ENCODE results near the gene FGD4. TPM values are rescaled to one million over a fixed set of nuclear protein-coding genes. Genes with fewer than 3 reads are reported as not detected.
"Not testable (repeated sequence)": the region's sequence is repeated elsewhere in the genome, so short reads cannot be mapped to it uniquely, and the experiment has no call there.

The FGD4 gene
- polyA plus RNA-seq, 3 donors = 16.1 to 18.8 (median 16.3) TPM

GRCh38 chr12:32548691-32549281, 149.4 kb downstream of the FGD4 start:
- DNase-seq (ENCODE audit: low read depth in 3 of 3, low spot score in 2 of 3) = no peak

DNA sequence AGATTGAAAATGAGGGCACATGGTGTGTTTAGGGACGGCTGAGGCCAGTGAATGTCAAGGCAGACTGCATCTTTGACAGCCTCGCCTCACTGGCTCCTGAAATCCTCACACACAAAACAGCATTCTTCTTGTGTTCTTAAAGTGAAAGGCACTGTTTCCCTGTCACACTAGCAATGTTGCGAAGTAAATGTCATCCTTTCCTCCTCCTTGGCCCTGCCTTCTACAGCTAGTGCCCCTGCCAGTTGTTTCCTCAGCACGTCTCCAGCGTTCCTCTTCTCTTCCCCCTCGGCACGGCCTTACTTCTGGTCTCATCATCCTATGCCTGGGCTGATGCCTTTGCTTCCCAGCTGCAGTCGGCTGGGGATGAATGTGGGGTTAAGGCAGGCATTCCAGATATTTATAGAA, 150.3 kb downstream of the FGD4 start:
- DNase-seq (ENCODE audit: low read depth in 3 of 3, low spot score in 2 of 3) = no peak

GRCh38 chr12:32551058-32551457, 151.7 kb downstream of the FGD4 start:
- no peak for DNase-seq (ENCODE audit: low read depth in 3 of 3, low spot score in 2 of 3)

DNA sequence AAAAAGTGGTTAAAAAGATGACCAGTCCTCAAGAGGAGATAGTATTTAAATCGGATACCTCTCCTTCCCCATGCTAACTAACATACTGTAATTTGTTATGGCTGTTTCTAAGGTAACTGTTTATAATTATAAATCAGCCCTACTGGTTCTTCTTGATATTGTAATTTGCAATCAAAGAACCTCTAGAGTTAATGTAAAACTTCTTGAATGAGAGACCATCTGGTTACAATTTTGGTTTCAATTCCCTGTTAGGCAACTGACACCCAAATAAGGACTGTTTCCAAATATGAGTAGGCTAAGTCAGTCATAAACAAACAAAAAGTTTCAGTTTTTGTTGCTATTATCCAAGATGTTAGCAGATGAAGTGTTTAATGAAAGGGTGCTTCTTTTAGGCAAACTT, 159.5 kb downstream of the FGD4 start:
- no peak for DNase-seq (ENCODE audit: low read depth in 3 of 3, low spot score in 2 of 3)

DNA sequence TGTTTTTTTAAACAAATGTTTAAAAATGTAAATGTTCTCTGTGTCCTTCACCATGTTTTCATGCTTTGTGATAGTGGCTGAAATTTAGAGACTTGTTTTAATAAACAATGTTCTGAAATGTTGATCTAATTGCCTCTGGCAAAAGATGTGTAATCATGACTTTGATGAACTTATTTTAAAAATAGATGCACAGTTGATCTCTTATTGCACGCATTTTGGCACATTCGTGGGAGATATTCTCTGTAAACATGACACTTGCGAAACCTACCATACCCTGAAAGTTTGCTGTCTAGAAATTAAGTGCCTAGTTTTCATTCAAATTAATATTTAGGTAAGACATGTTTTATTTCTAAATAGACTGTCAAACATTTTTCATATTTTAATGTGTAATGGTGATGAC, 160.1 kb downstream of the FGD4 start:
- DNase-seq (ENCODE audit: low read depth in 3 of 3, low spot score in 2 of 3) = no peak

GRCh38 chr12:32560520-32560919, 161.2 kb downstream of the FGD4 start:
- no peak for DNase-seq (ENCODE audit: low read depth in 3 of 3, low spot score in 2 of 3)

DNA sequence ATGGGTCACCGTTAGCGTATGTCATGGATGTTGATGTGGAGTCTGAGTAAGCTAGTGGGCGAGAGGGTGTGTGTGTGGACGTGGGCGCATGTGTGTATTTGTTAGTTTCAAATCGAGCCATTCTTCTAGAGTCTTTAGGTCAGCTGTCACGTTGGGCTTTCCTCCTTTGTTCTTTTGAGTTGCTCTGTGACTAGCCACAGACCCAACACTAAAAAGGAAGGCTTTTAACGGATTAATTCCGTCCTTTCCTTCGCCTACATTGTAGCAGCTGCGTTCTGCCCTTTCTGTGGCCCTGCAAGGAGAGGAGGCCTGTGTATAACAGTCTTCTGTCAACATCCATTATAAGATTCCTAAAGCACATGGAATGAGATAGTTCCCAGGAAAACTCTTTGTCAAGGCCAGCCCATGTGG, 162.6 kb downstream of the FGD4 start:
- no peak for DNase-seq (ENCODE audit: low read depth in 3 of 3, low spot score in 2 of 3)

GRCh38 chr12:32562413-32562812, 163.1 kb downstream of the FGD4 start:
- DNase-seq (ENCODE audit: low read depth in 3 of 3, low spot score in 2 of 3) = not testable (repeated sequence)

- no peak for DNase-seq (ENCODE audit: low read depth in 3 of 3, low spot score in 2 of 3)
Observed at GRCh38 chr12:32566663-32567295, 167.4 kb downstream of the FGD4 start.

- no peak for DNase-seq (ENCODE audit: low read depth in 3 of 3, low spot score in 2 of 3)
Observed at GRCh38 chr12:32567296-32567674, 167.9 kb downstream of the FGD4 start.

DNA sequence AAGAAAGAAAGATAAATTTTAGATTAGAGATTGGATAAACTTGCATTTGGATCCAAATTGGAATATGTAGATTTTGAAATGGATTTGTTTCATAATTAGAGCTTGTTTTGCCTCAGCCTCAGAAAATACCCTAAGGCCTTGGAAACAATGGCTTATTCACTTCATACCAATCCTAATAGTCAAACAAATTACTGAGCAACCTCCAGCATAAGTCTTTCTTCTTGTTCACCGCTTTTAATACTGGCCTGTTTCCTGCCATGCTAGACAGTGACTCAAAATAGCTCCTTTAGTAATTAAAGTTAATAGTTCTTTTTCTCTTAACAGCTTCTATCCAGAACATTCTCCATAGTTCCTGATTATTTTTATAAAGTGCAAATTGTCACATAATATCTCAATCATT, 168.9 kb downstream of the FGD4 start:
- DNase-seq (ENCODE audit: low read depth in 3 of 3, low spot score in 2 of 3) = no peak

DNA sequence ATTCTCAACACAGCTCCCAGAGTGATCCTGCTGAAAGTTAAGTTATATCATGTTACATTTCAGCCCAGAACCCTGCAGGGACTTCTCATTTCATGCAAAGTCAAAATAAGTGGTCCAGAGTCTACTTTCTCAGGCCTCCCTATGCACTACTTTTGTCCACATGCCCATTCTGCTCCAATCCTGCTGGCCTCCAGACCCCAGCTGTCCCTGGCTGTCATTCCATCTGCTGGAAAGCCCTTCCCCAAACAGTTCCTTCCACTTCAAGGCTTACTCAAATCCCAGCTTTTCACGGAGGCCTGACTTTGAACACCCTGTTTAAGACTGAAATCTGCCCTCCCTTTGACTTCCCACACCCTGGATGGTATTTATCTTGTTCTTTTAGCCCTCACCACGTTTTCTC, 169.9 kb downstream of the FGD4 start:
- no peak for DNase-seq (ENCODE audit: low read depth in 3 of 3, low spot score in 2 of 3)

DNA sequence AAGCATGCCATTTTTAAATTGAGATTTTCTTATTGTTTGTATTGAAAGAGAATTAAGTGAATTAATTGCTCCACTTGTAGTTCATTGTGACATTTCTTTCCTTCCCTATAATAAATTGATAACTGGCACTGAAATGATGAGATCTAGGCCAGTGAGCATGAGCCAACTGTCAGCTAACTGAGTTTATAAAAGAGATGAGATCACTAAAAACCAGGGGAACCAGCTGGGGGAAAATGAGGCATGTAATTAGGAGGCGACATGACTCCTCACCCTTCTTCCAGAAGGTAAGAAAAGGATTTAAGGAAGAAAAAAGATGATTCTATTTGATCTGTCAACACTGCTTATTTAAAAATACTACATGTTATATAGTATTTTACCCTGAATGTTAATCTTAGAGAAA, 175.2 kb downstream of the FGD4 start:
- no peak for DNase-seq (ENCODE audit: low read depth in 3 of 3, low spot score in 2 of 3)

- no peak for DNase-seq (ENCODE audit: low read depth in 3 of 3, low spot score in 2 of 3)
Observed at GRCh38 chr12:32577328-32577727, 178.0 kb downstream of the FGD4 start.

DNA sequence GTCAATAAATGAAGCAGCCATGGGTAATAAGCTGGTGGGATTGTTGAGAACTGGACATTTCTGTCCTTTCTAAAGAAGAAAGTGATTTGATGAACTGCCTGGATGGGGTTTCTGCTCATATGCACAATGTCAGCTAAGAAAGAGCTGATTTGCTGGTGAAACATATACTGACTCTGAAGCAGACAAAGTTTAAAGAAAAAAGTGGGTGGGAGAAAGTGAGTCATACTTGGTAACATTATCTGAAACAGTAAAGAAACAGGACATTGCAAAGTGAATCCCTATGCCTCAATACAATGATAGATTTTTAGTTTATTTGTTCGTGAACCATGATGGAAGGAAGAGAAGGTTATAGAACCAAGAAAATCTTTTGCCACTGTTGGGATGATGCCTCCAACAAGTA, 184.2 kb downstream of the FGD4 start:
- no peak for DNase-seq (ENCODE audit: low read depth in 3 of 3, low spot score in 2 of 3)

GRCh38 chr12:32585680-32586079, 186.3 kb downstream of the FGD4 start:
- no peak for DNase-seq (ENCODE audit: low read depth in 3 of 3, low spot score in 2 of 3)

DNA sequence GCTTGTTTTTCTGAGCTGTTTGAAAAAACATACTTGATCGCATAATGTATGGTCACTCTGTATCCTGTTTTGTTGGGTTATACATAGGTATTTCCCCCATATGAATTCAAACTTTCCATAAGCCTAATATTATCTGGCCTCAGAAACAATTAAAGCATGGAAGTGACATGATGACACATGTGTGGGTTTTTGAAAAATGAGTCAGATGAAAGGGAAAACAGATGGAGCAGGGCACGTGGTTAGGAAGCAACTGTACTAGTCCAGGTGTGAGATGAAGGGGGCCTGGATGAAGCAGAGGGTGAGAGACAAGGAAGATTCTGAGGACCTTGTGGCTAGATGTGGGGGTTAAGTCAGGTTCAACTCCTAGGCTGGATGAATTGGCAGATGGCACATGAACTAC, 187.0 kb downstream of the FGD4 start:
- no peak for DNase-seq (ENCODE audit: low read depth in 3 of 3, low spot score in 2 of 3)

- DNase-seq (ENCODE audit: low read depth in 3 of 3, low spot score in 2 of 3) = no peak
Observed at GRCh38 chr12:32587581-32588495, 188.5 kb downstream of the FGD4 start.

GRCh38 chr12:32588604-32589003, 189.2 kb downstream of the FGD4 start:
- no peak for DNase-seq (ENCODE audit: low read depth in 3 of 3, low spot score in 2 of 3)

GRCh38 chr12:32589165-32589865, 190.0 kb downstream of the FGD4 start:
- no peak for DNase-seq (ENCODE audit: low read depth in 3 of 3, low spot score in 2 of 3)

DNA sequence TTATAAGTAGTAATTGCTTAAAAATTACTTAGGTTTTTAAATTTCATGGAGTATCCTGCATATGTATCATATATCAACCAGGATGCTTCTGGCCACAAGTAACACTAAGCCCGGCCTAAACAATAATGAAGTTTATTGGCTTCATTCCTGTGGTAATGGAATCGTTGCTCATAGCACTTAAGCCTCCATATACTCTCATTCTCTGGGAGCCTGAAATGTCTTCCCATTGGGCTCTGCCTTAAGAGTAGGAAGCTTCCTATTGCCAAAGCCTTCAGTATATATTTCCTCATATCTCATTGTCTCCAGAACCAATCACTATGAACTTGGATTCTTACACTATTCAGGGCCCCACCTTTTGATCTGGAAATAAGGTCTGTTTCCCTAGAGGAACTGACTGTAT, 195.9 kb downstream of the FGD4 start:
- no peak for DNase-seq (ENCODE audit: low read depth in 3 of 3, low spot score in 2 of 3)

All from right renal cortex interstitium (tissue), 3 donors.